LNCaP clone FGC (cell line): ENCODE measurements around the gene DHRSX.

Experiments used
- DNase-seq: peaks from one replicate; pipeline ENCODE4 v3.0.0-alpha.2; 2011; ENCODE audit warnings: low read depth
- H3K4me3 ChIP-seq: 2 replicates; pipeline ENCODE4 v1.5.1; 2011; ENCODE audit warnings: mild to moderate bottlenecking, low read depth, low read length, control low read depth
- TF ChIP-seq, protein P1 (sequence below): IDR thresholded peaks from 2 replicates; pipeline ENCODE4 v1.5.1; 2012; ENCODE audit warnings: mild to moderate bottlenecking; ENCODE audit not compliant: control insufficient read depth, insufficient read depth; ENCODE audit errors: extremely low read depth

Gene DHRSX

GRCh38 chrX:2445662-2446623 is 54.8 kb downstream of the DHRSX start:
- H3K4me3 ChIP-seq: no peak overlapping the region
- no peak for DNase-seq
- TF ChIP-seq, protein P1, sequence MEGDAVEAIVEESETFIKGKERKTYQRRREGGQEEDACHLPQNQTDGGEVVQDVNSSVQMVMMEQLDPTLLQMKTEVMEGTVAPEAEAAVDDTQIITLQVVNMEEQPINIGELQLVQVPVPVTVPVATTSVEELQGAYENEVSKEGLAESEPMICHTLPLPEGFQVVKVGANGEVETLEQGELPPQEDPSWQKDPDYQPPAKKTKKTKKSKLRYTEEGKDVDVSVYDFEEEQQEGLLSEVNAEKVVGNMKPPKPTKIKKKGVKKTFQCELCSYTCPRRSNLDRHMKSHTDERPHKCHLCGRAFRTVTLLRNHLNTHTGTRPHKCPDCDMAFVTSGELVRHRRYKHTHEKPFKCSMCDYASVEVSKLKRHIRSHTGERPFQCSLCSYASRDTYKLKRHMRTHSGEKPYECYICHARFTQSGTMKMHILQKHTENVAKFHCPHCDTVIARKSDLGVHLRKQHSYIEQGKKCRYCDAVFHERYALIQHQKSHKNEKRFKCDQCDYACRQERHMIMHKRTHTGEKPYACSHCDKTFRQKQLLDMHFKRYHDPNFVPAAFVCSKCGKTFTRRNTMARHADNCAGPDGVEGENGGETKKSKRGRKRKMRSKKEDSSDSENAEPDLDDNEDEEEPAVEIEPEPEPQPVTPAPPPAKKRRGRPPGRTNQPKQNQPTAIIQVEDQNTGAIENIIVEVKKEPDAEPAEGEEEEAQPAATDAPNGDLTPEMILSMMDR: no peak

DNA sequence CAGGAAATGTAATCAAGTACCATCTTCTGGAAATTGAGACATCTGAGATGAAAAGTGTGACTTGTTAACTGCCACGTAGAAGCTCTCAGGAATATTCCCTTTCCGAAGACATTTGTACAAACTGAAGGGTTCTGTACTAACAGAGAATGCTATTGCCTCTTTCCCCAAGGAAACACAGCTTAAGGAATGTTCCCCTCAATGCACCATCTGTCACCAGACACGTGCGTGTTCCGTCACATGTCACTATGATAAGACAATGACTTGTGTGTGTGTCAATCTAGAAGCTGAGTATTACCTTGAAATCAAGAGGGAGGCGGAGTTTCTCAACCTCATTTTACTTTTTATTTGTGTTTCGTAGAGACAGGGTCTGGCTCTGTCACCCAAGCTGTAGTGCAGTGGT is 58.1 kb downstream of the DHRSX start:
- TF ChIP-seq, protein P1: no peak
- H3K4me3 ChIP-seq: no peak overlapping the region
- no peak for DNase-seq

- TF ChIP-seq, protein P1: no peak
- no peak overlapping the region for H3K4me3 ChIP-seq
- DNase-seq: no peak
Observed at GRCh38 chrX:2441466-2441865, 59.3 kb downstream of the DHRSX start.

DNA sequence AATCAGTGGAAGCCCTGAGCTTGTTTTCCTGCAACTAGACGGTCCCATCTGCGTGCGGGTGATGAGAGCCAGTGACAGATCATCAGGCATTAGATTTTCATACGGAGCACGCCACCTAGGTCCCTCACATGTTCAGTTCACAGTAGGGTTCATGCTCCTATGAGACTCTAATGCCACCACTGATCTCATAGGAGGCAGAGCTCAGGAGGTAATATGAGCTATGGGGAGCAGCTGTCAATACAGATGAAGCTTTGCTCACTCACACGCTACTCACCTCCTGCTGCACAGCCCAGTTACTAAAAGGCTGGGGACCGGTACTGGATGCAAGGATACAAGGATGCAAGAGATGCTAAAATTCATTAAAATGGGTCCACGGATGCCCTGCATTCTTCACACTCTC is 61.2 kb downstream of the DHRSX start:
- TF ChIP-seq, protein P1: no peak

GRCh38 chrX:2435465-2435864 is 65.3 kb downstream of the DHRSX start:
- no peak overlapping the region for H3K4me3 ChIP-seq
- TF ChIP-seq, protein P1: no peak
- DNase-seq: no peak

More for the DNA sequence above, 61.2 kb downstream of the DHRSX start:
- no peak for DNase-seq
- no peak overlapping the region for H3K4me3 ChIP-seq

GRCh38 chrX:2434270-2435163 is 66.3 kb downstream of the DHRSX start:
- DNase-seq: no peak
- TF ChIP-seq, protein P1: no peak
- no peak overlapping the region for H3K4me3 ChIP-seq
